NOMO-1 treated with dmso at 0.1 percent for 144 hours (cell line): Measurements from ENCODE around the gene COL5A2.

Experiments used
- DNase-seq: peaks from one replicate; lab custom pipeline; 2025; ENCODE audit not compliant: unreplicated experiment; lab: John Stamatoyannopoulos, UW

The COL5A2 gene

GRCh38 chr2:189057316-189057715 lies 122.2 kb downstream of the COL5A2 start:
- no peak for DNase-seq

GRCh38 chr2:189056200-189057106 lies 123.1 kb downstream of the COL5A2 start:
- DNase-seq, result no peak

GRCh38 chr2:189050165-189050712 lies 129.3 kb downstream of the COL5A2 start:
- no peak for DNase-seq

GRCh38 chr2:189049709-189050164 lies 129.8 kb downstream of the COL5A2 start:
- no peak for DNase-seq

- DNase-seq, result no peak
These were observed 131.4 kb downstream of the COL5A2 start for GRCh38 chr2:189048189-189048588.

- DNase-seq, result no peak
These were observed 132.2 kb downstream of the COL5A2 start for GRCh38 chr2:189047171-189047888.

- no peak for DNase-seq
These were observed 133.2 kb downstream of the COL5A2 start for GRCh38 chr2:189046320-189046719.

- no peak for DNase-seq
These were observed 133.7 kb downstream of the COL5A2 start for GRCh38 chr2:189045836-189046235.

- no peak for DNase-seq
These were observed 142.0 kb downstream of the COL5A2 start for GRCh38 chr2:189037518-189037917.

GRCh38 chr2:189024901-189025618 lies 154.5 kb downstream of the COL5A2 start:
- DNase-seq, result no peak

- DNase-seq, result no peak
These were observed 157.1 kb downstream of the COL5A2 start for GRCh38 chr2:189022492-189022891.

- no peak for DNase-seq
These were observed 157.5 kb downstream of the COL5A2 start for GRCh38 chr2:189022053-189022481.

- DNase-seq, result no peak
These were observed 159.4 kb downstream of the COL5A2 start for GRCh38 chr2:189020179-189020578.

GRCh38 chr2:189018631-189019030 lies 160.9 kb downstream of the COL5A2 start:
- no peak for DNase-seq

GRCh38 chr2:189016311-189016861 lies 163.2 kb downstream of the COL5A2 start:
- DNase-seq, result no peak

- DNase-seq, result no peak
These were observed 164.2 kb downstream of the COL5A2 start for GRCh38 chr2:189015359-189015758.

GRCh38 chr2:189014449-189015138 lies 165.0 kb downstream of the COL5A2 start:
- no peak for DNase-seq

- no peak for DNase-seq
These were observed 165.7 kb downstream of the COL5A2 start for GRCh38 chr2:189013671-189014448.

GRCh38 chr2:189013031-189013430 lies 166.5 kb downstream of the COL5A2 start:
- DNase-seq, result no peak
